ENCODE data around the gene FCN2.
"Not testable (repeated sequence)": the region's sequence is repeated elsewhere in the genome, so short reads cannot be mapped to it uniquely, and the experiment has no call there.

The FCN2 gene

GRCh38 chr9:134847752-134848432 lies 32.7 kb upstream of the FCN2 start:
- no peak for DNase-seq

DNA sequence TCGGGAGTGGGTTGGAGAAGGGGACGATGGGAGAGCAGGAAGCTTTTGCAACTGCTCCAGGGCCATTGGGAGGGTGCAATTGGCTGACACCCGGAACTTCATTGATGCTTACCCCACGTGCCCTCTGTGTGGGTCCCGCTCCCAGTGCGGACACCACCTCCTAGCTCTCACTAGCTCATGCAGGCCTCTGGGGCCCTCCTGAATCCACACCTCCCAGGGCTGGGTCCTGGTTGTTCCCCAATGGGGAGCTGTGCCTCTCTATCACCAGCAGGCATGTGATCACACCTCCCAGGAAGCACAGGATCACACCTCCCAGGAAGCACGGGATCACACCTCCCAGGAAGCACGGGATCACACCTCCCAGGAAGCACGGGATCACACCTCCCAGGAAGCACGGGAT lies 32.1 kb upstream of the FCN2 start:
- no peak for DNase-seq

GRCh38 chr9:134850611-134851010 lies 30.0 kb upstream of the FCN2 start:
- DNase-seq = no peak

DNA sequence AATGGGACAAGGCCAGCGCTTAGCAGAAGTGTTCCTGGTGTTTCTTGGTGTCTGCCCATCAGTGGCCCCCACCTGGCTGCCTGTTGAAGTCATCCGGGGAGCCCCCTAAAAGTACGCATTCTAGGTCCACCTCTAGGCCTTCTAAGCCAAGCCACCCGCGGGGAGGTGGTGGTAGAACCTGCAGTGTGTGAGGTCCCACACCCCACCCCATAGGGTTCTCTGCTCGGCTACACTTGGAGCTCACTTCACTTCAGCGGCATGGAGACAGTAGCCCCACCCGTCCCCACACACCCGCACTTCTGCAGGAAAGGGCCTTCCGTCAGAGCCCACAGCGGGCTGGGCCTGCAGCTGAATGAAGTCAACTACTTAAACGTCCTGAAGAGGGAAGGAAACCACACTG lies 29.6 kb upstream of the FCN2 start:
- no peak for DNase-seq

DNA sequence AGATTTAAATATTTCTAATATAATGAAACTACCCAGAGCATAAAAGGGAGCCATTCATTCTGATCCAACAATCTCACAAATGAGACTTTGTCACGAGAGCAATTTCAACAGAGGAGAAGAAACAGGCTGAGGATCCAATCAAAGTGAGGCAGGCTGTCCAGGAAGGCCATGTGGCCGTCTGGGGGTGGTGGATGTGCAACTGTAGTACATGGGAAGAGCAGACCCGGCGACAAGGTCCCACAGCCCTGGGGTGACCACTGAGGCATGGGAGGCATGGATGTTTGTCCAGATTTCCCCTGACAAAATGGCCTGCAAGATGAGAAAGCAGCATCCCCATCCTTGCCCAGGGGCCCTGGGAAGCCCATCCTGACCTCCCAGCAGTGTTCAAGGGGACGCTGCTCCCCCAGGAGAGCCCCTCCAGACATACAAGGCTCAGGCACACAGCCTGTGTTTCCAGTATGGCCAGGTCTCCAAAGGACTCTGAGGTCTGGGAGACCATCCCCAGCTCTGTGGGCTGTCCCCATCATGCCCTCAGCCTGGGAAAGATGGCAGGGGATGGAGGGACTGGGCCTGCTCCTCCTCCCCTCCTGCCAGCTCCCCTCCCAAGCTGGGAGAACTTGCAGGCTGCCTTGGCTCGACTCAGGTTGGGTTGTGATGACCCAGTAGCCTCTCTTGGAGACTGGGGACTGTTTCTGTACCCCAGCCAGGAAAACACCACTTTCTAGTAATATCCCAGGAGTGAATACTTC lies 27.5 kb upstream of the FCN2 start:
- no peak for DNase-seq

DNA sequence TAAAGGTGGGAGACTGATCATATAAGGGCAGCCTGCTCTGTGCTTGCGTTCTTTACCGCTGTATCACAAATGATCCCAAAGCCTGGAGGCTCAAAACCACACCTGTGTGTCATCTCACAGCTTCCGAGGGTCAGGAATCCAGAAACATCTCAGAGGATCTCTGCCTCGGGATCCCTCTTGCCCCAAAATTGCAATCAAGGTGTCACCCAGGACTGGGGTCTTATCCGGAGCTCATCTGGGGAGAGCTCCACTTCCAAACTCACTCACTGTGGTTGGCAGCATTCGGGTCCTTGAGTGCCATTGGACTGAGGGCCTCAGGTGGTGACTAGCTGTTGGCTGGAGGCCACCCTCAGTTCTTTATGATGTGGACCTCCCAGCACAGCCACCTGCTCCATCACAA lies 26.7 kb upstream of the FCN2 start:
- DNase-seq = no peak

DNA sequence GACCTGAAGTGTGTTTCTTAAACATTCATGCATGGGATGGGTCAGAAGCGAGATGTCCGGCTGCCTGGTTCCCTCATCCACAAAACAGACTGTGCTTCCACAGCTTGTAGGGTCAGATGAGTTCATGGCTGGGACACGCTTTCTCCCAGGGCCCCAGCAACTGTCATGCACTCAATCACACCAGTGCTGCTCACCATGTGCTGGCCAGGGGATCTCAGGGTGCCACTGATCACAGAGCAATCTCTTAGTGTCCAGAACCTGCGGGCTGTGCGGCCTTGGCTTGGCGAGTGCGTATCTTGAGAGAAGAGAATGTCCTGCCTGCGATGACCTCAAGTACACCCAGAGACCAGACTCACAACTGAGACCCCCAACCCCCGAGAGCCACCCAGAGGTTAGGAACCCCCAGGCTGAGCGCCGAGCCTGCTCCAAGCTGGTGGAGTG lies 26.0 kb upstream of the FCN2 start:
- no peak for DNase-seq

GRCh38 chr9:134855231-134855899 lies 25.2 kb upstream of the FCN2 start:
- DNase-seq = no peak

GRCh38 chr9:134855900-134856377 lies 24.7 kb upstream of the FCN2 start:
- no peak for DNase-seq

DNA sequence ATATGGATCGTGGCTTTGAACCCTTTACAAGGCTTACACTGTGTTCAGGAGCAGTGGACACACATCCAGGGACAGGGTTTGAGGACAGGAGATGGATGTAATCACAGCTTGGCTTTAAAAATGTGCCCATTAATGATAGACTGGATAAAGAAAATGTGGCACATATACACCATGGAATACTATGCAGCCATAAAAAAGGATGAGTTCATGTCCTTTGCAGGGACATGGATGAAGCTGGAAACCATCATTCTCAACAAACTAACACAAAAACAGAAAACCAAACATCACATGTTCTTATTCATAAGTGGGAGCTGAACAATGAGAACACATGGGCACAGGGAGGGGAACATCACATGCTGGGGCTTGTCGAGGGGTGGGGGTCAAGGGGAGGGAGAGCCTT lies 23.2 kb upstream of the FCN2 start:
- DNase-seq = not testable (repeated sequence)

- no peak for DNase-seq
Measured at GRCh38 chr9:134858051-134858841, 22.4 kb upstream of the FCN2 start.

DNA sequence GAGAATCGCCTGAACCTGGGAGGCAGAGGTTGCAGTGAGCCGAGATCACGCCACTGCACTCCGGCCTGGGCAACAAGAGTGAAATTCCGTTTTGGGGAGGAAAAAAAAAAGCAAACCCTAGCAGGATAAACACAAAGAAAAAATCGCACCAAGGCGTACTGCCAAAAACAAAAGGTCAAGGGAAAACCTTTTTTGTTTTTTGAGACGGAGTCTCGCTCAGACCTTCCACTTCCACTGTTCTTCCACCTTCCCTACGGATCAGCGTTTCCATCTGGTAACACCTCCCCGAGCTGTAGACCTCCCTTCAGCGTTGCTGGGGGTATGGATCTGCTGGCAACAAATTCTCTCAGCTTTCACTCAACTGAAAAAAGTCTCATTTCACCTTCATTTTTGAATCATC lies 20.1 kb upstream of the FCN2 start:
- no peak for DNase-seq

GRCh38 chr9:134861595-134862334 lies 18.8 kb upstream of the FCN2 start:
- no peak for DNase-seq

- no peak for DNase-seq
Measured at GRCh38 chr9:134863306-134863902, 17.2 kb upstream of the FCN2 start.

DNA sequence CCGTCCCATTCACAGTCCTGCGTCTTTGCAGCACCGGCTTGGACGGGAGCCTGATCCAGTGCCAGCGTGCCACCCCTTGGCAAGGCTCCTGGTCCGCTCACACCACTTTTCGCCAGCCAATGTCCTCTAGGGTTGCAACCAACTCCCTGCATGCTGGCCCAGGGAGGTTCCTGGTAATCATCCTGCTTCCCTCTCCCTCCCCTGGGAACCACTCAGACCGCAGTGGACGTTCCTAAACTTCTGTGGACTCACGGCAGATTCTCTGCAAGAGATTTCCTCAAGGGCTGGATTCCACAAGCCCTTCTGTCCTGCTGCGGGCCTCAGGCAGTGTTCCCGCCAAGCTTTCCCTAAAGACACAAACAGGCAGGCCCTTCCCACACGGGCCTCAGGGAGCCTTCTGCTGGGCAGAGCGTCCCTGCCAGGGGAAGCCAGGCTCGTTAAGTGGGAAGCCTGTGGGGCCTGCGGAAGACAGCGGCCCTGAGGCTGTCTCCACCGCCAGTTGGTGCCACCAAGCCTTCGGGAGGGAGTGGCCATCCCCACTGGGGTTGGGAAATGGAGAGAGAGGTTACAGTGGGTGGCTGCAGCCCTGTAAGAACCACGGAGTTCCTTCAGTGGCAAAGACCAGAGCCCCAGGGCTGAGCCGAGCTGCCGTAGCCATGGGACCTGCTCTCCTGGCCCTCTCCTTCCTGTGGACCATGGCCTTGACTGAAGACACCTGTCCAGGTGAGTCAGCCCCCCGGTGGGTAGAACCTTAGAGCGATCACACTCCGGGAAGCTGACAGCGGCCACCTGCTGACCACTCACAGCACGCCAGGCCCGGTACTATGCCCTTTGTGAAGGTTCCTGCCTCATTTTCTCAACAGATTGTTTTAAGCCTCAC lies 16.4 kb upstream of the FCN2 start:
- DNase-seq = no peak

GRCh38 chr9:134864821-134865190 lies 15.8 kb upstream of the FCN2 start:
- DNase-seq = no peak

DNA sequence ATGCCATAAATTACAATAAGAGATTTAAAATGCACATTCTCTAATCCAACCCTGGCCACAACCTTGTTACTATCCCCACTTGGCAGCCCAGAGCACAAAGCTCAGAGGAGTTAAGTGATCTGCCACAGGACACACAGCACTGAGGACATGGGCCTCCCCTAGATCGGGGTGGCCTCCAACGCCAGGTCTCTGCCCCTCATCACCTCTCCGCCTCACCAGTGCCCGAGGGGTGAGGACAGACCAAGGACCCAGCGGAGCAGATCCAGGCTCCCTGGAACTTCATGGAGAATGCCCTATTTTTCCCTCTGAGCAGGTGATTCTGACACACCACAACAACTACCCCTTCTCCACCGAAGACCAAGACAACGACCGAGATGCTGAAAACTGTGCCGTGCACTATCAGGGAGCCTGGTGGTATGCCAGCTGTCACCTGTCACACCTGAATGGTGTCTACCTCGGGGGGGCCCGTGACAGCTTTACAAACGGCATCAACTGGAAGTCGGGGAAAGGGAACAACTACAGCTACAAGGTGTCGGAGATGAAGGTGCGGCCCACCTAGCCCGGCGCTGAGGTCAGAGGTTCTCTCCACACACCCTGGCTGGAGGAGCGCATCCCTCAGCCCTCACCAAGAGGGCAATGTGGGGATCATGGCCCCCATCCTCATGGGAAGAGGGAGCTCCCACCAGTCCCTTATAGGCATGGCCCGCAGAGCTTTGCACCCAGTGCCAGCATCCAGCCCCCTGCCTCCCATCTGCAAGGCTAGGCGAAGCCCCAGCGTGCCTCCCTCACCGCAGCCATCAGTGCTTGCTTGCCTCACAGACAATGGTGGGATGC lies 12.5 kb upstream of the FCN2 start:
- DNase-seq = no peak

DNA sequence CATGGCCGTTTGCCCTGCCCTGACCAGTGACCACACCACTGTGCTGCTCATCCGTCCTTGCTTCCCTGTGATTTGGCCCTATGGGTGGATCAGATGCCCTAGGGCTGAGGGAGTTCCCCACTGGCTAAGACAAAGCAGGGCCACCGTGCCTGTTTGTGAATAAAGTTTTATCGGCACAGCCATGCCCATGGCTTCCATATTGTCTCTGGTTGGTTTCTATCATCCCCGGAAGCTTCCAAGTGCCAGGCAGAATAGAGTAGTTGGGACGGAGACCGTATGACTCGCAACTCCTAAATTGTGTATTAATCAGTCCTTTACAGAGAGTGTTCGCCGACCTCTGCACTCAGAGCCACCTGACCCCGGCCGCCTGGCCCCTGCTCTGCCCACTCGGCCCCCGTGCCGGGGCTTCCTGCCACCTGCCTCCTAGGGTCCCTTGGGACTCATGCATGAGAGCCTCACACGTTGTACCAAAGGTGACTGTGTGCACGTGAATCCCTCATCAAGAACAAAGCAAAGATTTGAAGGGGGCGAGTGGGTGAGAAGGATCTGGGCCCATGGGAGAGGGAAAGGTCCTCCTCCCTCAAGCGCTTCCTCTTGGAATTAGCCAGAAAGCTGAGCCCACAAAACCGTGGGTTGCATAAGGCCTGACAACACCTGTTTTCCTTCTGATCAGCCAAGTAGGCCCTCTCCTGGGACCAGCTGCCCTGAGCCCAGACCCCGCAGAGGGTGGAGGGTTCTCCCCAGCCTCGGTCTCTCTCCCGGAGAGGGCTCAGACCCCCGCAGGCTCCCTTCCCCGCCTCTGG lies 11.7 kb upstream of the FCN2 start:
- DNase-seq = no peak
